Stomach (tissue), 9 donors: Measurements from ENCODE around the gene PAFAH1B1. TPM values are rescaled to one million over a fixed set of nuclear protein-coding genes. Genes with fewer than 3 reads are reported as not detected.

Source experiments
- DNase-seq, 2 donors: peaks; one replicate each; pipeline versions ENCODE4 v3.0.0 to v3.0.0-alpha.2; 2013 to 2019
- H3K27ac ChIP-seq, 5 donors: fragments of 200-600 bp in 4 of 5; sonication (generic) in 4 of 5; one replicate each; pipeline ENCODE4 v1.5.1; 2013 to 2019; ENCODE audit warnings: mild to moderate bottlenecking in 1 of 5, moderate library complexity in 1 of 5
- H3K27me3 ChIP-seq, 3 donors: fragments of 200-600 bp; sonication (generic); one replicate each; pipeline ENCODE4 v1.5.1; 2017 to 2019; ENCODE audit warnings: mixed run types in 1 of 3
- H3K36me3 ChIP-seq, 4 donors: fragments of 200-600 bp; sonication (generic); 1 replicate in 3 of 4; 2 replicates in 1 of 4; pipeline ENCODE4 v1.5.1; 2016 to 2019
- H3K4me1 ChIP-seq, 4 donors: fragments of 200-600 bp; sonication (generic); one replicate each; pipeline ENCODE4 v1.5.1; 2016 to 2019
- H3K4me3 ChIP-seq, 4 donors: fragments of 200-600 bp; sonication (generic) in 3 of 4; one replicate each; pipeline ENCODE4 v1.5.1; 2016 to 2019; ENCODE audit warnings: mild to moderate bottlenecking in 1 of 4
- H3K9me3 ChIP-seq, 4 donors: fragments of 200-600 bp; sonication (generic); one replicate each; pipeline ENCODE4 v1.5.1; 2016 to 2019
- EP300 ChIP-seq: sonication (generic); formaldehyde crosslinking; IDR thresholded peaks from one replicate; pipeline ENCODE4 v1.6.1; 2017; ENCODE audit warnings: antibody characterized with exemption
- POLR2A ChIP-seq, 4 donors: fragments of 450-650 bp; IDR thresholded peaks; one replicate each; pipeline ENCODE4 v1.6.1; 2016; ENCODE audit warnings: antibody characterized with exemption in 4 of 4, control low read depth in 2 of 4, mild to moderate bottlenecking in 1 of 4, moderate library complexity in 1 of 4
- POLR2AphosphoS5 ChIP-seq, 3 donors: sonication (generic); formaldehyde crosslinking; IDR thresholded peaks; one replicate each; pipeline ENCODE4 v1.6.1; 2016; ENCODE audit warnings: antibody characterized with exemption in 3 of 3
- WGBS, 5 donors: extraction: QIAGEN DNeasy Blood & Tissue Kit in 3 of 5; methylation state at CpG; one replicate each; pipeline versions ENCODE4 v1.1.5 to v1.1.7; 2013 to 2018; 5-methylcytosine and 5-hydroxymethylcytosine counted together
- intact Hi-C: fragments of 100-400 bp; cut with DNase I; formaldehyde crosslinking; loops from one replicate; pipeline ENCODE4 v1.15.1; 2023; ENCODE audit warnings: low total_unique reads
- polyA plus RNA-seq, 3 donors: library from polyadenylated mRNA; stranded (reverse); fragments of 200-250 nt; gene quantifications; one replicate each; pipeline ENCODE4 v1.2.3, GENCODE V29; 2013
- total RNA-seq, 5 donors: library from RNA; depleted of rRNA; stranded (reverse); fragments of >200 nt; gene quantifications; one replicate each; pipeline versions ENCODE4 v1.1.0 to v1.2.3, GENCODE V29; 2014 to 2016
- TF ChIP-seq, protein P1 (sequence below), 7 experiments: fragments of 450-650 bp in 4 of 7; fragments of 200-600 bp in 3 of 7; sonication (generic) in 3 of 7; IDR thresholded peaks; one replicate each; pipeline ENCODE4 v1.5.1; 2016 to 2019; ENCODE audit warnings: antibody characterized with exemption in 7 of 7, control low read depth in 2 of 7, mild to moderate bottlenecking in 1 of 7
- donor health status: healthy with polysubstance abuse.
- donor health status: Bipolar disorder and iron deficiency.
- donor health status: healthy.

Gene PAFAH1B1
- total and polyA plus RNA-seq, 8 donors: 22.5 to 264 (median 50.7) TPM

DNA sequence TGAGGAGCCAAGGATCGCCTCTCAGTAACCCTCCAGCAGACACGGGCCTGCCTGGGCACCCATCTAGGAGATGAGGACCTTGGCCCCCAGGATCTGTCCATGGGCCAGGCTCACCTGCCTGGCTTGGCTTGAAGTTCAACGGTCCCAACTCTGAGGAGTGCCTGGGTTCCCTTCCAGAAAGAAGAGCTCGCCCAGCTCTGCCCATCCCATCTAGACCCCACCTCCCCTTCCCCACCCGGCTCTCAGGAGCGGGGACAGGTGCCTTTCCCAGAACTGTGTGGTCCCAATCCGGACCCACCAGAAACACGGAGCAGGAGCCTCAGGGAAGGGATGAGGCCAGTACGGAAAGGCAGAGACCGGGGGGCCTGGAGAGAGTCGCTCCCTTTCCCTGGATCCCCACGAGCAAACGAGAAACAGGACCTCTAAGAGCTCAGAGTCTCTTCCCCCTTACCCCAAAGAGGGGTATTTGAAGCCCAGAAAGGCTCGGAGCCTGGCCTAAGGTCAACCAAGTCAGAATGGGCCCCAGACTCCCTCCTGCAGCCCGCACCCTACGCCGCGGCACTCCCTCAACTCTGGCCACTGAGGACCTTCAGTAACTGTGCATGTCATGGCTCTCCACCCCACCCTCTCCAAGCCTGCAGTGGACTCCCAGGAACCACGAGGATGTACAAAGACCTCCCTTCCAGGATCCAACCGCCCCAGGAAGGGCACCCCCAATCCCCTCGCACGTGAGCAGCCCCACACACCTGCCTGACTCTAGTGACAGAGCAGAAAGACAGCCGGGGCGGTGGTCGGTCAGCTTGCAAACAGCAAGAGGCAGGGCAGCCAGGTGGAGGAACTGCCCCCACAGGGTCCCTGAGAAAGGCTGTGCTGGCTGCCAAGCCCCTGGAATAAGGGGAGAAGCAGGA lies 112.7 kb downstream of the PAFAH1B1 start:
- Histone ChIP-seq H3K9me3 (no peaks in the 10 kb centered on the region), H3K4me1 (peaks cover 44 to 63% (median 58%) of the 10 kb centered on the region in 4 donors), H3K4me3 (no peak overlapping the region), H3K27ac (no peak overlapping the region), H3K27me3 (no peaks in the 10 kb centered on the region), H3K36me3 (peaks cover 24 to 36% (median 36%) of the 10 kb centered on the region in 4 donors)
- intact Hi-C loops: no loop called here
- 84 to 92% (median 87%) methylated on average over 7 to 25 of the region's 25 CpGs for WGBS, 5 donors
- TF ChIP-seq POLR2AphosphoS5 (IDR thresholded peaks at IDR 0.05): no peak
- TF ChIP-seq, protein P1, sequence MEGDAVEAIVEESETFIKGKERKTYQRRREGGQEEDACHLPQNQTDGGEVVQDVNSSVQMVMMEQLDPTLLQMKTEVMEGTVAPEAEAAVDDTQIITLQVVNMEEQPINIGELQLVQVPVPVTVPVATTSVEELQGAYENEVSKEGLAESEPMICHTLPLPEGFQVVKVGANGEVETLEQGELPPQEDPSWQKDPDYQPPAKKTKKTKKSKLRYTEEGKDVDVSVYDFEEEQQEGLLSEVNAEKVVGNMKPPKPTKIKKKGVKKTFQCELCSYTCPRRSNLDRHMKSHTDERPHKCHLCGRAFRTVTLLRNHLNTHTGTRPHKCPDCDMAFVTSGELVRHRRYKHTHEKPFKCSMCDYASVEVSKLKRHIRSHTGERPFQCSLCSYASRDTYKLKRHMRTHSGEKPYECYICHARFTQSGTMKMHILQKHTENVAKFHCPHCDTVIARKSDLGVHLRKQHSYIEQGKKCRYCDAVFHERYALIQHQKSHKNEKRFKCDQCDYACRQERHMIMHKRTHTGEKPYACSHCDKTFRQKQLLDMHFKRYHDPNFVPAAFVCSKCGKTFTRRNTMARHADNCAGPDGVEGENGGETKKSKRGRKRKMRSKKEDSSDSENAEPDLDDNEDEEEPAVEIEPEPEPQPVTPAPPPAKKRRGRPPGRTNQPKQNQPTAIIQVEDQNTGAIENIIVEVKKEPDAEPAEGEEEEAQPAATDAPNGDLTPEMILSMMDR (IDR thresholded peaks at IDR 0.05): no peak
- TF ChIP-seq POLR2A (IDR thresholded peaks at IDR 0.05): no peak
- no peak for TF ChIP-seq EP300
- DNase-seq: no peak

DNA sequence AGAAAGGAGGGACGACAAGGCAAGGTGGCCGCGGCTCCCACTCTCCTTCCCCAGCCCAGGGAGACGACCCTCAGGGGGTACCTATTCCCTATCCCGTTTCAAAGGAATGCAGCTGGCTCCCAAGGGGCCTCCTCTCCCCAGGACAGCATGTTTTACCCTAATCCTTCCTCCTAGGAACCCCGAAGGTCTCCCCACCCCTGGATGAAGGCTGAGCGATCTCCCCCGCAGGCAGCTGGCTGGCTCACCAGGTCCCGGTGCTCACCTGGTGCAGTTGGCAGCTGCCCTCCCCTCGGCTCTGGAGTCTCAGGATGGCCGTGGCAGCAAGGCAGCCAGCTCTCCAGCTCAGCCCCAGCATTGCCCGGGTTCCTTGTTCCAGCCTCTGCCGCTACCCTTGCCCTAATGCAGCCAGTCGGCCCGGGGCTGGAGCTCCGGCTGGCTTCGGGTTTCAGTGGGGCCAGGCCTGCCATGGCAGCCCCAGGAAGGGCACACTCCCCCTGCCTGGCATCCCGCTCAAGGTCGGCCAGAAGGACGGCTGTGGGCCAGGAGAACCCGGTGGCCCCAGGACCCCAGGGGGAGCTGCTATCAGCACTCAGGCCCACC lies 113.6 kb downstream of the PAFAH1B1 start:
- peak overlapping the region in 4 of 5 donors; percentile 85 to 91 (median 86) for H3K27ac ChIP-seq
- no peak for DNase-seq
- TF ChIP-seq, protein P1 (IDR thresholded peaks at IDR 0.05): no peak
- no peak for TF ChIP-seq EP300
- no peak for TF ChIP-seq POLR2A (IDR thresholded peaks at IDR 0.05)
- TF ChIP-seq POLR2AphosphoS5 (IDR thresholded peaks at IDR 0.05): no peak
- no peaks in the 10 kb centered on the region for H3K27me3 ChIP-seq
- peak overlapping the region in 1 of 4 donors; percentile 94 for H3K4me3 ChIP-seq
- peaks cover 17 to 27% (median 27%) of the 10 kb centered on the region in 4 donors for H3K36me3 ChIP-seq
- peaks cover 45 to 65% (median 59%) of the 10 kb centered on the region in 4 donors for H3K4me1 ChIP-seq
- H3K9me3 ChIP-seq: no peaks in the 10 kb centered on the region
- intact Hi-C loops: no loop called here
- 51 to 82% (median 60%) methylated on average over 18 to 21 of the region's 21 CpGs for WGBS, 5 donors

DNA sequence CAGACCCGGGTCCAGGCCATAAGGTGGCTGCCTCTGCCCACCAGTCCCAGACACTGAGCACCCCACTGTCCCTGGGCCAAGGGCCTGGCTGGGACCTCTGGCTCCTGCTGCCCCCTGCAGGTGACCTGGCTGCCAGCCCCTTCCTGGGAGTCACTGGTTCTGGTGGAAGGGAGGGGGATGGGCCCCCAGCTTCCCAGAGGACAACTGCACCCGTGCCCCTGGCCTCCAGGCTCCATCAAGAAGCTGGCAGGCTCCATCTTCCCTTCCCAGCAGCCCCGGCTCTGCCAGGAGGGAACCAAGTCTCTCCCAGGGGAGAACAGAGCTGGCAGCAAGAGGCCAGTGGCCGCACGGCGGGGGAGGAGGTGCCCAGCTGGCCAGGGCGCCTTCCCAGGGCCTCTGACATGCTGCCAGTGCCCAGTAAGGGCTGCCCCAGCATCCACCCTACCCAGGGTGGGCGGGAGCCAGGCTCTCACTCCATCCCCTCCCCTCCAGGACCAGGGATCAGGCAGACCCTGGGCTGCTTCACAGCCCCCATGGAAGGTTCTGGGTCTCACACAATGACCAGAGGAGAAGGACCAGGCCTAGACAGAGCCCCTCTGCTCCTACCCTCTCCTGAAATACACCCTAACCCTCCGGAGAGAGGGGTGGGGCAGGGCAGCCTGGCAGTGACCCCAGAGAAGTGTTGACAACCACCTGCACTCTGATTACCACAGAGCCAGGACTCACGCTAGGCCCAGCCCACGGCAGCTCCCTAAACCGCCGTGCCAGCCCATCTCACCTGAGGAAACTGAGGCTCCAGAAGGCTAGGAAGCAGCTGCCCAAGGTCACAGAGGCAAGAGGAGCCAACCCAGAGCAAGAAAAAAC lies 114.5 kb downstream of the PAFAH1B1 start:
- WGBS, 5 donors: 28 to 54% (median 41%) methylated on average over 7 to 13 of the region's 13 CpGs
- Histone ChIP-seq H3K4me1 (peaks cover 53 to 74% (median 68%) of the 10 kb centered on the region in 4 donors), H3K36me3 (peaks cover 9 to 18% (median 18%) of the 10 kb centered on the region in 4 donors), H3K27ac (peak overlapping the region; percentile 85 to 91 (median 87)), H3K4me3 (peak overlapping the region in 3 of 4 donors; percentile 7 to 94 (median 18)), H3K9me3 (no peaks in the 10 kb centered on the region), H3K27me3 (no peaks in the 10 kb centered on the region)
- intact Hi-C loops: no loop called here
- TF ChIP-seq EP300 (no peak), POLR2A (IDR thresholded peaks at IDR 0.05) (no peak), POLR2AphosphoS5 (IDR thresholded peaks at IDR 0.05) (no peak)
- TF ChIP-seq, protein P1 (IDR thresholded peaks at IDR 0.05): peak in 4 of 7 experiments; percentile 22 to 42 (median 28)
- DNase-seq: peak; percentile 60 to 62
